ENCODE data around the gene CCDC197.

DNA sequence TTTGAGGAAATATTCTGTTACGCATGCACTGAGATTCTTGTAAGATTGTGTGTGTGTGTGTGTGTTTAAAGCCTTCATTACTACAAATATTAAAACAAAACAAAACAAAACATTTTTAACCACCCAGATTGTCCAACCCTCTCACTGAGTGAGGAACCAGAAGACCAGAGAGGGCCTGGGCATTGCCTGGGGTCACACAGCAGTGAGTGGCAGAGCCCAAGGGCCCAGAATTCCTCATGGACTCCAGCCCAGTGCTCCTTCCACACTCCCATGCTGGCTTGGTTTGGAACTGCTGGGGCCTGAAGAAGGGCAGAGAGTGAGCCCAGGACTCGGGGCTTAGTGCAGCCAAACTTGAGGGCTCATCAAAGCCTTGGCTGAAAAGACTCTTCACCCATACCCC lies 27.4 kb downstream of the CCDC197 start:
- TF ChIP-seq CTCF (IDR thresholded peaks at IDR 0.05) (no peak), POLR2A (IDR thresholded peaks at IDR 0.05) (no peak)

Data from body of pancreas (tissue), 4 donors.